HepG2 (cell line): Measurements from ENCODE around the gene UNC13D. TPM values are rescaled to one million over a fixed set of nuclear protein-coding genes. Genes with fewer than 3 reads are reported as not detected.

Experiments
- GMEB2 ChIP-seq: IDR thresholded peaks from 2 replicates; pipeline ENCODE4 v1.6.1; 2016; ENCODE audit warnings: missing biosample characterization, missing genetic modification reagents, low read depth
- HDAC2 ChIP-seq: sonication (generic); formaldehyde crosslinking; IDR thresholded peaks from 2 replicates; pipeline ENCODE4 v1.4.0; 2020; ENCODE audit warnings: missing genetic modification reagents
- HMG20A ChIP-seq: IDR thresholded peaks from 2 replicates; pipeline ENCODE4 v1.6.1; 2016; ENCODE audit warnings: borderline replicate concordance
- HMGA1 ChIP-seq: sonication (generic); formaldehyde crosslinking; conservative IDR thresholded peaks from 2 replicates; pipeline ENCODE4 v1.4.0; 2020; ENCODE audit warnings: missing genetic modification reagents
- HOMEZ ChIP-seq: IDR thresholded peaks from 2 replicates; pipeline ENCODE4 v1.6.1; 2016; ENCODE audit warnings: low read depth
- NFE2 ChIP-seq: sonication (generic); formaldehyde crosslinking; IDR thresholded peaks from 2 replicates; pipeline ENCODE4 v1.4.0; 2020; ENCODE audit warnings: missing genetic modification reagents
- NFKBIZ ChIP-seq: IDR thresholded peaks from 2 replicates; pipeline ENCODE4 v1.6.1; 2018; ENCODE audit warnings: missing genetic modification reagents, missing compliant biosample characterization
- PHF20 ChIP-seq: sonication (generic); formaldehyde crosslinking; IDR thresholded peaks from 2 replicates; pipeline ENCODE4 v1.5.0; 2020; ENCODE audit warnings: mild to moderate bottlenecking, missing genetic modification reagents
- RAD21 ChIP-seq: fragments of 450-650 bp; formaldehyde crosslinking; IDR thresholded peaks from 2 replicates; pipeline ENCODE4 v1.5.0; 2020; ENCODE audit warnings: mild to moderate bottlenecking
- RCOR2 ChIP-seq: IDR thresholded peaks from 2 replicates; pipeline ENCODE4 v1.6.1; 2016; ENCODE audit warnings: missing biosample characterization, missing genetic modification reagents
- SCMH1 ChIP-seq: sonication (generic); formaldehyde crosslinking; IDR thresholded peaks from 2 replicates; pipeline ENCODE4 v1.9.0; 2021; ENCODE audit warnings: missing genetic modification reagents, mild to moderate bottlenecking, borderline replicate concordance
- UBTF ChIP-seq: sonication (generic); formaldehyde crosslinking; IDR thresholded peaks from 2 replicates; pipeline ENCODE4 v1.4.0; 2020; ENCODE audit warnings: mild to moderate bottlenecking, missing genetic modification reagents
- ZBTB10 ChIP-seq: sonication (generic); formaldehyde crosslinking; IDR thresholded peaks from 2 replicates; pipeline ENCODE4 v1.4.0; 2020; ENCODE audit warnings: missing genetic modification reagents, borderline replicate concordance
- ZBTB39 ChIP-seq: sonication (generic); formaldehyde crosslinking; IDR thresholded peaks from 2 replicates; pipeline ENCODE4 v1.5.0; 2020; ENCODE audit warnings: missing genetic modification reagents
- ZNF138 ChIP-seq: sonication (generic); formaldehyde crosslinking; IDR thresholded peaks from 2 replicates; pipeline ENCODE4 v1.5.0; 2020; ENCODE audit warnings: mild to moderate bottlenecking, low read depth, missing genetic modification reagents
- ZNF205 ChIP-seq: IDR thresholded peaks from 2 replicates; pipeline ENCODE4 v1.6.1; 2018; ENCODE audit warnings: missing biosample characterization, missing genetic modification reagents
- ZNF619 ChIP-seq: sonication (generic); formaldehyde crosslinking; IDR thresholded peaks from 2 replicates; pipeline ENCODE4 v1.4.0; 2020; ENCODE audit warnings: mild to moderate bottlenecking, missing genetic modification reagents
- ZNF792 ChIP-seq: IDR thresholded peaks from 2 replicates; pipeline ENCODE4 v1.6.1; 2016
- ZNF816 ChIP-seq: sonication (generic); formaldehyde crosslinking; IDR thresholded peaks from 2 replicates; pipeline ENCODE4 v1.8.0; 2022; ENCODE audit warnings: missing genetic modification reagents, mild to moderate bottlenecking, borderline replicate concordance
- polyA plus RNA-seq, 8 experiments: library from polyadenylated mRNA; depleted of rRNA in 3 of 8; stranded (reverse) in 7 of 8; unstranded in 1 of 8; fragments of >200 nt; fragmentation: Illumina TruSeq in 4 of 8; extraction: Trizol in 4 of 8; gene quantifications; 2 replicates each; pipeline versions ENCODE4 v1.2.1 to v1.2.3, GENCODE V29; 2011 to 2016; ENCODE audit warnings: low read depth in 4 of 8, missing spikeins in 1 of 8, mixed read lengths in 1 of 8; ENCODE audit not compliant: insufficient read depth in 1 of 8
- total RNA-seq, 5 experiments: library from RNA; depleted of rRNA; stranded (reverse); fragments of >200 nt; fragmentation: Illumina TruSeq; extraction: Trizol; gene quantifications; 2 replicates each; pipeline ENCODE4 v1.2.3, GENCODE V29; 2016; ENCODE audit warnings: low read depth in 1 of 5

The UNC13D gene
- total and polyA plus RNA-seq, 2 of the 13 experiments (the other 11 are each of a cell fraction or from before 2014, with no cell fraction given) = 29.7 to 42.7 TPM

GRCh38 chr17:75869282-75870141 is 25.3 kb upstream of the UNC13D start (continued):
- TF ChIP-seq ZNF205 (CRISPR knock-in tag) (peak; percentile 38; the same call in 1 of the 2 replicates), ZBTB39 (CRISPR knock-in tag) (peak; percentile 100), HDAC2 (CRISPR knock-in tag) (peak; percentile 82), ZNF619 (no peak), HOMEZ (CRISPR knock-in tag) (0 out of 2 replicates have a peak, but pooled peaks have one; percentile 27), RCOR2 (CRISPR knock-in tag) (peak; percentile 95), GMEB2 (CRISPR knock-in tag) (peak; percentile 25; the same call in 1 of the 2 replicates), ZNF138 (0 out of 2 replicates have a peak, but pooled peaks have one; percentile 70), PHF20 (CRISPR knock-in tag) (no peak), ZNF792 (CRISPR knock-in tag) (peak; percentile 87), NFKBIZ (CRISPR knock-in tag) (peak; percentile 81; the same call in 1 of the 2 replicates), NFE2 (peak; percentile 29; the same call in 1 of the 2 replicates), ZBTB10 (CRISPR knock-in tag) (peak; percentile 68; the same call in 1 of the 2 replicates), UBTF (CRISPR knock-in tag) (peak; percentile 73), SCMH1 (CRISPR knock-in tag) (no peak), ZNF816 (CRISPR knock-in tag) (peak; percentile 66; the same call in 1 of the 2 replicates), HMGA1 (CRISPR knock-in tag) (no peak), RAD21 (CRISPR knock-in tag) (peak; percentile 32; the same call in 1 of the 2 replicates), HMG20A (CRISPR knock-in tag) (peak; percentile 65)
